ENCODE data around the gene TBRG4.

DNA sequence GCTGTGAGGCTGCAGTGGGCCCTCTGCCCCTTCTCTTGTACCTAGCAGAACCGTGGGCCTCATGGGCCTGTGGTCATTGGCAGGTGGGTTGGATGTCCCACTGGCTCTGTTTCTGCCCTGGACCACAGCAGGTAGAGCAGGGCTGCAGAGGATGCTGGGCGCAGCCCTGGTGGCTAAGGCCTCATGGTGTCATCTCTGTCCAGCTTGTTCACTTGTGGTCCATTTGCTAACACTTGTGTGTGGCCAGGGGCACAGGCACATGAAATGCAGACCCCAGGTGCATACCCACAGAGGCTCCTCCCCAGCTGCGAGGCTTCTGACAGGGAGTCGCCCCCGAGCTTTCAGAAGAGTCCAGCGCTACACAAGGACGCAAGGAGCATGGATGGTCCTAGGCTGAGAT is 22.4 kb upstream of the TBRG4 start:
- no peak for TF ChIP-seq GABPA (IDR thresholded peaks at IDR 0.05; ENCODE audit: low read depth)
- TF ChIP-seq, protein P1, sequence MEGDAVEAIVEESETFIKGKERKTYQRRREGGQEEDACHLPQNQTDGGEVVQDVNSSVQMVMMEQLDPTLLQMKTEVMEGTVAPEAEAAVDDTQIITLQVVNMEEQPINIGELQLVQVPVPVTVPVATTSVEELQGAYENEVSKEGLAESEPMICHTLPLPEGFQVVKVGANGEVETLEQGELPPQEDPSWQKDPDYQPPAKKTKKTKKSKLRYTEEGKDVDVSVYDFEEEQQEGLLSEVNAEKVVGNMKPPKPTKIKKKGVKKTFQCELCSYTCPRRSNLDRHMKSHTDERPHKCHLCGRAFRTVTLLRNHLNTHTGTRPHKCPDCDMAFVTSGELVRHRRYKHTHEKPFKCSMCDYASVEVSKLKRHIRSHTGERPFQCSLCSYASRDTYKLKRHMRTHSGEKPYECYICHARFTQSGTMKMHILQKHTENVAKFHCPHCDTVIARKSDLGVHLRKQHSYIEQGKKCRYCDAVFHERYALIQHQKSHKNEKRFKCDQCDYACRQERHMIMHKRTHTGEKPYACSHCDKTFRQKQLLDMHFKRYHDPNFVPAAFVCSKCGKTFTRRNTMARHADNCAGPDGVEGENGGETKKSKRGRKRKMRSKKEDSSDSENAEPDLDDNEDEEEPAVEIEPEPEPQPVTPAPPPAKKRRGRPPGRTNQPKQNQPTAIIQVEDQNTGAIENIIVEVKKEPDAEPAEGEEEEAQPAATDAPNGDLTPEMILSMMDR (IDR thresholded peaks at IDR 0.05; ENCODE audit: insufficient read depth, low read length), result no peak
